HepG2 (cell line): Measurements from ENCODE around the gene UBR3. TPM values are rescaled to one million over a fixed set of nuclear protein-coding genes. Genes with fewer than 3 reads are reported as not detected.

Experiments
- ATAC-seq: fragments of 200-7000 bp; cut with Tn5 transposase; 3 replicates; pipeline ENCODE4 v1.9.1; 2020; ENCODE audit warnings: mild to moderate bottlenecking, moderate library complexity
- BruUV-seq: library from RNA; stranded (reverse); fragments of 400-500 nt; replicated peaks from 2 replicates; lab custom pipeline; 2021; lab: Mats Ljungman, UMichigan
- CTCF ChIA-PET: fragments of 300-600 bp; formaldehyde crosslinking; extraction: SDS; loops from one replicate; lab custom pipeline; 2021; ENCODE audit warnings: low total read pairs, inconsistent platforms, low intra/inter-chr PET ratio; lab: Yijun Ruan, JAX
- POLR2A ChIA-PET: fragments of 350-600 bp; sonication (Branson Sonifier 250); formaldehyde crosslinking; loops from one replicate; lab custom pipeline; 2020; ENCODE audit warnings: antibody characterized with exemption, inconsistent platforms; lab: Yijun Ruan, JAX
- DNase-seq: peaks from one replicate; pipeline ENCODE4 v3.0.0-alpha.2; 2015; ENCODE audit warnings: low spot score
- FAIRE-seq: peaks from 3 replicates; lab custom pipeline; 2011; peaks lifted over from hg19 to GRCh38; lab: Jason Lieb, UNC
- H2AFZ ChIP-seq: one replicate; pipeline ENCODE4 v1.6.1; 2011; ENCODE audit warnings: low read length, inconsistent platforms
- H3K27ac ChIP-seq: fragments of 300-600 bp; 3 replicates; pipeline ENCODE4 v1.8.0; 2011; ENCODE audit warnings: mixed run types, mild to moderate bottlenecking, mixed read lengths, low read length, inconsistent platforms; ENCODE audit not compliant: insufficient read depth; ENCODE audit errors: extremely low read length
- H3K27me3 ChIP-seq, 2 experiments: fragments of 200-600 bp in 1 of 2; 2 replicates in 1 of 2; 3 replicates in 1 of 2; pipeline versions ENCODE4 v1.6.0 to v1.8.0; 2011; ENCODE audit warnings: low read length in 2 of 2, mild to moderate bottlenecking in 2 of 2, moderate library complexity in 2 of 2, inconsistent platforms in 1 of 2; ENCODE audit not compliant: insufficient read depth in 2 of 2, control insufficient read depth in 1 of 2
- H3K36me3 ChIP-seq, 2 experiments: fragments of 200-600 bp in 1 of 2; replicated peaks in 1 of 2; 2 replicates in 1 of 2; 3 replicates in 1 of 2; pipeline versions ENCODE4 v1.5.1 to v1.8.0; 2011; ENCODE audit warnings: low read length in 2 of 2, inconsistent platforms in 1 of 2; ENCODE audit not compliant: insufficient read depth in 2 of 2, control insufficient read depth in 1 of 2
- H3K4me1 ChIP-seq: 2 replicates; pipeline ENCODE4 v1.5.1; 2012; ENCODE audit warnings: low read length, inconsistent platforms; ENCODE audit not compliant: insufficient read depth
- H3K4me2 ChIP-seq: 2 replicates; pipeline ENCODE4 v1.6.0; 2011; ENCODE audit warnings: low read depth, low read length, inconsistent platforms
- H3K4me3 ChIP-seq, 3 experiments: fragments of 200-600 bp in 1 of 3; sonication (generic), shearing (Covaris generic) in 1 of 3; replicated peaks in 1 of 3; 2 replicates each; pipeline ENCODE4 v1.5.1; 2011 to 2016; ENCODE audit warnings: low read length in 3 of 3, inconsistent platforms in 2 of 3, low read depth in 2 of 3, mild to moderate bottlenecking in 2 of 3, control low read depth in 1 of 3, mixed read lengths in 1 of 3; ENCODE audit not compliant: insufficient read depth in 1 of 3
- H3K79me2 ChIP-seq: one replicate; pipeline ENCODE4 v1.6.1; 2011; ENCODE audit warnings: low read length, inconsistent platforms; ENCODE audit not compliant: insufficient read depth
- H3K9ac ChIP-seq: 2 replicates; pipeline ENCODE4 v1.6.0; 2011; ENCODE audit warnings: mild to moderate bottlenecking, low read depth, low read length, inconsistent platforms; ENCODE audit not compliant: insufficient read depth
- H3K9me3 ChIP-seq: 2 replicates; pipeline ENCODE4 v1.5.1; 2012; ENCODE audit warnings: mild to moderate bottlenecking, low read length
- H4K20me1 ChIP-seq: 2 replicates; pipeline ENCODE4 v1.6.0; 2011; ENCODE audit warnings: inconsistent platforms, mild to moderate bottlenecking, low read length, moderate library complexity; ENCODE audit not compliant: insufficient read depth
- FOSL2 ChIP-seq: sonication (generic); formaldehyde crosslinking; IDR thresholded peaks from 2 replicates; pipeline ENCODE4 v1.4.0; 2020; ENCODE audit warnings: missing genetic modification reagents
- KDM3A ChIP-seq: IDR thresholded peaks from 2 replicates; pipeline ENCODE4 v1.6.1; 2018; ENCODE audit warnings: low read depth, missing compliant biosample characterization
- NFATC3 ChIP-seq: sonication (generic); formaldehyde crosslinking; IDR thresholded peaks from 2 replicates; pipeline ENCODE4 v1.5.1; 2020; ENCODE audit warnings: mild to moderate bottlenecking, missing genetic modification reagents
- NR2C2 ChIP-seq: sonication (generic); formaldehyde crosslinking; IDR thresholded peaks from 2 replicates; pipeline ENCODE4 v1.4.0; 2020; ENCODE audit warnings: missing genetic modification reagents, mild to moderate bottlenecking, moderate library complexity, borderline replicate concordance
- PHF5A ChIP-seq: IDR thresholded peaks from one replicate; pipeline ENCODE4 v1.6.1; 2018; ENCODE audit warnings: low read depth, missing genetic modification reagents; ENCODE audit not compliant: unreplicated experiment
- SAFB2 ChIP-seq: sonication (generic); formaldehyde crosslinking; IDR thresholded peaks from 2 replicates; pipeline ENCODE4 v1.5.1; 2020; ENCODE audit warnings: missing genetic modification reagents, low read depth, mild to moderate bottlenecking, borderline replicate concordance
- STAG1 ChIP-seq: sonication (generic); formaldehyde crosslinking; IDR thresholded peaks from 2 replicates; pipeline ENCODE4 v1.4.0; 2020; ENCODE audit warnings: missing genetic modification reagents
- XRCC5 ChIP-seq: fragments of 200-400 bp; formaldehyde crosslinking; optimal IDR thresholded peaks from 2 replicates; pipeline ENCODE3; 2017; ENCODE audit warnings: mild to moderate bottlenecking, low read length
- ZFP1 ChIP-seq: IDR thresholded peaks from 2 replicates; pipeline ENCODE4 v1.6.1; 2016
- ZFP41 ChIP-seq: sonication (generic); formaldehyde crosslinking; IDR thresholded peaks from 2 replicates; pipeline ENCODE4 v1.4.0; 2020; ENCODE audit warnings: mild to moderate bottlenecking, missing genetic modification reagents, borderline replicate concordance
- ZNF12 ChIP-seq: sonication (generic); formaldehyde crosslinking; IDR thresholded peaks from 2 replicates; pipeline ENCODE4 v1.5.0; 2020; ENCODE audit warnings: missing genetic modification reagents
- ZNF775 ChIP-seq: sonication (generic); formaldehyde crosslinking; IDR thresholded peaks from 2 replicates; pipeline ENCODE4 v1.4.0; 2020; ENCODE audit warnings: missing genetic modification reagents, mild to moderate bottlenecking, moderate library complexity, borderline replicate concordance
- in situ Hi-C: cut with HindIII; loops from 2 replicates; pipeline ENCODE4 v1.10.0; 2017; ENCODE audit warnings: low pct_unique_long_range_greater_than_20kb; ENCODE audit not compliant: extremely low pct_ligation_motif_present
- intact Hi-C: fragments of 100-400 bp; cut with micrococcal nuclease; formaldehyde crosslinking; loops from one replicate; pipeline ENCODE4 v1.10.0; 2022; ENCODE audit not compliant: unreplicated experiment
- polyA plus RNA-seq, 8 experiments: library from polyadenylated mRNA; depleted of rRNA in 3 of 8; stranded (reverse) in 7 of 8; unstranded in 1 of 8; fragments of >200 nt; fragmentation: Illumina TruSeq in 4 of 8; extraction: Trizol in 4 of 8; gene quantifications; 2 replicates each; pipeline versions ENCODE4 v1.2.1 to v1.2.3, GENCODE V29; 2011 to 2016; ENCODE audit warnings: low read depth in 4 of 8, missing spikeins in 1 of 8, mixed read lengths in 1 of 8; ENCODE audit not compliant: insufficient read depth in 1 of 8
- total RNA-seq, 5 experiments: library from RNA; depleted of rRNA; stranded (reverse); fragments of >200 nt; fragmentation: Illumina TruSeq; extraction: Trizol; gene quantifications; 2 replicates each; pipeline ENCODE4 v1.2.3, GENCODE V29; 2016; ENCODE audit warnings: low read depth in 1 of 5
- TF ChIP-seq, protein P1 (sequence below): sonication (generic); formaldehyde crosslinking; IDR thresholded peaks from 2 replicates; pipeline ENCODE4 v1.5.1; 2020; ENCODE audit warnings: missing genetic modification reagents, mild to moderate bottlenecking, borderline replicate concordance
- TF ChIP-seq, protein P2 (sequence below): IDR thresholded peaks from 2 replicates; pipeline ENCODE4 v1.6.1; 2016
- TF ChIP-seq, protein P3 (sequence below): sonication (generic); formaldehyde crosslinking; conservative IDR thresholded peaks from 2 replicates; pipeline ENCODE4 v1.4.0; 2020; ENCODE audit warnings: missing genetic modification reagents
- TF ChIP-seq, protein P4 (sequence below): IDR thresholded peaks from 2 replicates; pipeline ENCODE4 v1.4.0; 2020; ENCODE audit warnings: mild to moderate bottlenecking, missing genetic modification reagents

The UBR3 gene
- total and polyA plus RNA-seq, 2 of the 13 experiments (the other 11 are each of a cell fraction or from before 2014, with no cell fraction given) = 15.1 to 28.0 TPM

DNA sequence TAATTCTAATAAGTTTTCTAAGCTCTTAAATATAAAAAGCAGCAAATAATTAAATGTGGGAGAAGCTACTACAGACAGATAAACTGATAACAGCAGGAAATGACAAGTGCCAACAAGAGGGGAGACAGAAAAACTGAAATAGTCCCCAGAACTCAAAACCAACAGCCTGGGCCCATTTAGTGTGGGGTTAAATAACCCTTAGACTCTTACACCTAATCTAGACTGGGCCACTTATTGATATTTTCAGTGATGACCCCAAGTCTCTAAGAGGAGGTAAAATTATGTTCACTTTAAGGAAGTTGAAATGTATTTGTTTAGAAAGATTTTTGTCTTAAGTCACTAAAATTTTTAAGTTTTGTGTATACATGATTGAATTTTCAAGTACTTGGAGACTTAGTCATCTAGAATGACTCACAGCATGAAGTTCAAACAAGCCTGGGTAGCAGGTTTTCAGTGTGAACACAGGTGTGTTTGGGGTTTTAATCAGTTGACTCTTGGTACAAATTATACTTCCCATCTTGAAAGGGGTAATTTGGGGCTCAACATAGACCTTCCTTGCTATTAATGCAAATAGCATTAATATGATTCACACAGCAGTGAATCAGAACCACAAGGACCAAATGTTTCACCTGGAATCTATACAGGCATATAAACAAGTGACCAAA lies 295.8 kb downstream of the UBR3 start:
- BruUV-seq = no TSS peak
- peaks cover 0 to 5% of the 10 kb centered on the region in 2 experiments; a peak in 3 of 5 replicates for H3K27me3 ChIP-seq
- no peak overlapping the region for H3K9ac ChIP-seq
- CTCF ChIA-PET = no interaction called here
- no peak overlapping the region for H3K4me2 ChIP-seq
- in situ Hi-C loops (no loop called here), intact Hi-C loops (no loop called here)
- no peaks in the 10 kb centered on the region for H3K36me3 ChIP-seq
- no peak overlapping the region for H3K4me3 ChIP-seq
- POLR2A ChIA-PET = no interaction called here
- no peak overlapping the region for H2AFZ ChIP-seq
- no peak overlapping the region for H3K27ac ChIP-seq
- H3K4me1 ChIP-seq = peaks cover 25% of the 10 kb centered on the region
- H3K9me3 ChIP-seq = peaks cover 24% of the 10 kb centered on the region
- no peaks in the 10 kb centered on the region for H4K20me1 ChIP-seq
- H3K79me2 ChIP-seq = no peaks in the 10 kb centered on the region
- peak; percentile 49 for DNase-seq
- ATAC-seq = peak; percentile 45; the same call in 2 of the 3 replicates
- no peak for FAIRE-seq
- TF ChIP-seq STAG1 (CRISPR knock-in tag) (no peak), ZNF775 (CRISPR knock-in tag) (no peak), XRCC5 (no peak), ZNF12 (CRISPR knock-in tag) (no peak), KDM3A (CRISPR knock-in tag) (no peak), ZFP41 (CRISPR knock-in tag) (no peak), SAFB2 (CRISPR knock-in tag) (no peak), FOSL2 (peak; percentile 74), PHF5A (CRISPR knock-in tag) (no peak), NR2C2 (CRISPR knock-in tag) (no peak), ZFP1 (CRISPR knock-in tag) (no peak), NFATC3 (CRISPR knock-in tag) (no peak)
- TF ChIP-seq, protein P1, sequence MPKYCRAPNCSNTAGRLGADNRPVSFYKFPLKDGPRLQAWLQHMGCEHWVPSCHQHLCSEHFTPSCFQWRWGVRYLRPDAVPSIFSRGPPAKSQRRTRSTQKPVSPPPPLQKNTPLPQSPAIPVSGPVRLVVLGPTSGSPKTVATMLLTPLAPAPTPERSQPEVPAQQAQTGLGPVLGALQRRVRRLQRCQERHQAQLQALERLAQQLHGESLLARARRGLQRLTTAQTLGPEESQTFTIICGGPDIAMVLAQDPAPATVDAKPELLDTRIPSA (CRISPR knock-in tag) = no peak
- TF ChIP-seq, protein P2, sequence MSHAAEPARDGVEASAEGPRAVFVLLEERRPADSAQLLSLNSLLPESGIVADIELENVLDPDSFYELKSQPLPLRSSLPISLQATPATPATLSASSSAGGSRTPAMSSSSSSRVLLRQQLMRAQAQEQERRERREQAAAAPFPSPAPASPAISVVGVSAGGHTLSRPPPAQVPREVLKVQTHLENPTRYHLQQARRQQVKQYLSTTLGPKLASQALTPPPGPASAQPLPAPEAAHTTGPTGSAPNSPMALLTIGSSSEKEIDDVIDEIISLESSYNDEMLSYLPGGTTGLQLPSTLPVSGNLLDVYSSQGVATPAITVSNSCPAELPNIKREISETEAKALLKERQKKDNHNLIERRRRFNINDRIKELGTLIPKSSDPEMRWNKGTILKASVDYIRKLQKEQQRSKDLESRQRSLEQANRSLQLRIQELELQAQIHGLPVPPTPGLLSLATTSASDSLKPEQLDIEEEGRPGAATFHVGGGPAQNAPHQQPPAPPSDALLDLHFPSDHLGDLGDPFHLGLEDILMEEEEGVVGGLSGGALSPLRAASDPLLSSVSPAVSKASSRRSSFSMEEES = no peak
- TF ChIP-seq, protein P3, sequence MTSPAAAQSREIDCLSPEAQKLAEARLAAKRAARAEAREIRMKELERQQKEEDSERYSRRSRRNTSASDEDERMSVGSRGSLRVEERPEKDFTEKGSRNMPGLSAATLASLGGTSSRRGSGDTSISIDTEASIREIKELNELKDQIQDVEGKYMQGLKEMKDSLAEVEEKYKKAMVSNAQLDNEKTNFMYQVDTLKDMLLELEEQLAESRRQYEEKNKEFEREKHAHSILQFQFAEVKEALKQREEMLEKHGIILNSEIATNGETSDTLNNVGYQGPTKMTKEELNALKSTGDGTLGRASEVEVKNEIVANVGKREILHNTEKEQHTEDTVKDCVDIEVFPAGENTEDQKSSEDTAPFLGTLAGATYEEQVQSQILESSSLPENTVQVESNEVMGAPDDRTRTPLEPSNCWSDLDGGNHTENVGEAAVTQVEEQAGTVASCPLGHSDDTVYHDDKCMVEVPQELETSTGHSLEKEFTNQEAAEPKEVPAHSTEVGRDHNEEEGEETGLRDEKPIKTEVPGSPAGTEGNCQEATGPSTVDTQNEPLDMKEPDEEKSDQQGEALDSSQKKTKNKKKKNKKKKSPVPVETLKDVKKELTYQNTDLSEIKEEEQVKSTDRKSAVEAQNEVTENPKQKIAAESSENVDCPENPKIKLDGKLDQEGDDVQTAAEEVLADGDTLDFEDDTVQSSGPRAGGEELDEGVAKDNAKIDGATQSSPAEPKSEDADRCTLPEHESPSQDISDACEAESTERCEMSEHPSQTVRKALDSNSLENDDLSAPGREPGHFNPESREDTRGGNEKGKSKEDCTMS (CRISPR knock-in tag) = no peak
- TF ChIP-seq, protein P4, sequence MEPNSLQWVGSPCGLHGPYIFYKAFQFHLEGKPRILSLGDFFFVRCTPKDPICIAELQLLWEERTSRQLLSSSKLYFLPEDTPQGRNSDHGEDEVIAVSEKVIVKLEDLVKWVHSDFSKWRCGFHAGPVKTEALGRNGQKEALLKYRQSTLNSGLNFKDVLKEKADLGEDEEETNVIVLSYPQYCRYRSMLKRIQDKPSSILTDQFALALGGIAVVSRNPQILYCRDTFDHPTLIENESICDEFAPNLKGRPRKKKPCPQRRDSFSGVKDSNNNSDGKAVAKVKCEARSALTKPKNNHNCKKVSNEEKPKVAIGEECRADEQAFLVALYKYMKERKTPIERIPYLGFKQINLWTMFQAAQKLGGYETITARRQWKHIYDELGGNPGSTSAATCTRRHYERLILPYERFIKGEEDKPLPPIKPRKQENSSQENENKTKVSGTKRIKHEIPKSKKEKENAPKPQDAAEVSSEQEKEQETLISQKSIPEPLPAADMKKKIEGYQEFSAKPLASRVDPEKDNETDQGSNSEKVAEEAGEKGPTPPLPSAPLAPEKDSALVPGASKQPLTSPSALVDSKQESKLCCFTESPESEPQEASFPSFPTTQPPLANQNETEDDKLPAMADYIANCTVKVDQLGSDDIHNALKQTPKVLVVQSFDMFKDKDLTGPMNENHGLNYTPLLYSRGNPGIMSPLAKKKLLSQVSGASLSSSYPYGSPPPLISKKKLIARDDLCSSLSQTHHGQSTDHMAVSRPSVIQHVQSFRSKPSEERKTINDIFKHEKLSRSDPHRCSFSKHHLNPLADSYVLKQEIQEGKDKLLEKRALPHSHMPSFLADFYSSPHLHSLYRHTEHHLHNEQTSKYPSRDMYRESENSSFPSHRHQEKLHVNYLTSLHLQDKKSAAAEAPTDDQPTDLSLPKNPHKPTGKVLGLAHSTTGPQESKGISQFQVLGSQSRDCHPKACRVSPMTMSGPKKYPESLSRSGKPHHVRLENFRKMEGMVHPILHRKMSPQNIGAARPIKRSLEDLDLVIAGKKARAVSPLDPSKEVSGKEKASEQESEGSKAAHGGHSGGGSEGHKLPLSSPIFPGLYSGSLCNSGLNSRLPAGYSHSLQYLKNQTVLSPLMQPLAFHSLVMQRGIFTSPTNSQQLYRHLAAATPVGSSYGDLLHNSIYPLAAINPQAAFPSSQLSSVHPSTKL = 0 out of 2 replicates have a peak, but pooled peaks have one; percentile 37
